GM23338 (cell line): ENCODE data around the gene NLRX1. TPM values are rescaled to one million over a fixed set of nuclear protein-coding genes. Genes with fewer than 3 reads are reported as not detected.

Source experiments
- ATAC-seq: fragments of 200-7000 bp; cut with Tn5 transposase; 3 replicates; pipeline ENCODE4 v1.9.1; 2020
- DNase-seq: peaks from one replicate; pipeline ENCODE4 v3.0.0-alpha.2; 2015; ENCODE audit warnings: low spot score
- H2AFZ ChIP-seq: fragments of 200-600 bp; sonication (generic); 2 replicates; pipeline ENCODE4 v1.8.0; 2016; ENCODE audit warnings: antibody characterized with exemption, mild to moderate bottlenecking, moderate library complexity
- H3F3A ChIP-seq: fragments of 200-600 bp; sonication (generic); replicated peaks from 2 replicates; pipeline ENCODE4 v1.8.0; 2017; ENCODE audit warnings: antibody characterized with exemption, mixed run types, low read depth
- H3K27ac ChIP-seq: fragments of 200-600 bp; sonication (generic); 2 replicates; pipeline ENCODE4 v1.6.1; 2016; ENCODE audit warnings: low read depth
- H3K27me3 ChIP-seq: fragments of 200-600 bp; sonication (generic); 2 replicates; pipeline ENCODE4 v1.8.0; 2016; ENCODE audit warnings: mild to moderate bottlenecking, mixed run types, moderate library complexity; ENCODE audit not compliant: insufficient read depth
- H3K36me3 ChIP-seq: fragments of 200-600 bp; sonication (generic); 2 replicates; pipeline ENCODE4 v1.8.0; 2016; ENCODE audit warnings: mild to moderate bottlenecking; ENCODE audit not compliant: insufficient read depth
- H3K4me1 ChIP-seq: fragments of 200-600 bp; sonication (generic); 2 replicates; pipeline ENCODE4 v1.8.0; 2016; ENCODE audit warnings: mild to moderate bottlenecking, moderate library complexity; ENCODE audit not compliant: insufficient read depth
- H3K4me2 ChIP-seq: fragments of 200-600 bp; sonication (generic); 2 replicates; pipeline ENCODE4 v1.7.1; 2017; ENCODE audit warnings: mixed run types
- H3K4me3 ChIP-seq: fragments of 200-600 bp; sonication (generic); 2 replicates; pipeline ENCODE4 v1.6.1; 2016; ENCODE audit warnings: mixed run types
- H3K79me2 ChIP-seq: fragments of 200-600 bp; sonication (generic); replicated peaks from 2 replicates; pipeline ENCODE4 v1.8.0; 2017; ENCODE audit warnings: mild to moderate bottlenecking; ENCODE audit not compliant: insufficient read depth
- H3K9me2 ChIP-seq: fragments of 200-600 bp; sonication (generic); 2 replicates; pipeline ENCODE4 v1.8.0; 2017; ENCODE audit not compliant: insufficient read depth
- H4K20me1 ChIP-seq: fragments of 200-600 bp; sonication (generic); replicated peaks from 2 replicates; pipeline ENCODE4 v1.8.0; 2017; ENCODE audit warnings: mild to moderate bottlenecking; ENCODE audit not compliant: insufficient read depth
- H3K27ac Mint-ChIP-seq: 2 replicates; pipeline ENCODE4 v1.8.0; 2020; ENCODE audit warnings: inconsistent platforms, mild to moderate bottlenecking, moderate library complexity, mixed read lengths
- H3K27me3 Mint-ChIP-seq: 3 replicates; pipeline ENCODE4 v1.8.0; 2022; ENCODE audit warnings: low read depth, mild to moderate bottlenecking, moderate library complexity, mixed read lengths, inconsistent platforms; ENCODE audit not compliant: insufficient read depth, poor library complexity
- H3K36me3 Mint-ChIP-seq: 3 replicates; pipeline ENCODE4 v1.8.0; 2021; ENCODE audit warnings: low read depth, mild to moderate bottlenecking, inconsistent platforms, moderate library complexity, mixed read lengths
- H3K4me1 Mint-ChIP-seq: 3 replicates; pipeline ENCODE4 v1.8.0; 2020; ENCODE audit warnings: mild to moderate bottlenecking, inconsistent platforms, mixed read lengths
- H3K4me3 Mint-ChIP-seq: 3 replicates; pipeline ENCODE4 v1.8.0; 2021; ENCODE audit warnings: moderate library complexity, mild to moderate bottlenecking, inconsistent platforms, mixed read lengths
- H3K9me3 Mint-ChIP-seq: 3 replicates; pipeline ENCODE4 v1.8.0; 2020; ENCODE audit warnings: moderate library complexity, mild to moderate bottlenecking, inconsistent platforms, mixed read lengths
- CREB1 ChIP-seq: fragments of 250-450 bp; sonication (Bioruptor Pico); IDR thresholded peaks from 2 replicates; pipeline ENCODE4 v1.5.0; 2020; ENCODE audit warnings: low read depth, mild to moderate bottlenecking, moderate library complexity
- ETS1 ChIP-seq: IDR thresholded peaks from 2 replicates; pipeline ENCODE4 v1.6.1; 2016; ENCODE audit warnings: antibody characterized with exemption
- EZH2 ChIP-seq: fragments of 200-600 bp; sonication (generic); IDR thresholded peaks from one replicate; pipeline ENCODE4 v1.8.0; 2017; ENCODE audit warnings: antibody characterized with exemption, mild to moderate bottlenecking, low read depth; ENCODE audit not compliant: unreplicated experiment
- JUNB ChIP-seq: IDR thresholded peaks from one replicate; pipeline ENCODE4 v1.6.1; 2016; ENCODE audit warnings: antibody characterized with exemption; ENCODE audit not compliant: unreplicated experiment
- NANOG ChIP-seq: IDR thresholded peaks from 2 replicates; pipeline ENCODE4 v1.6.1; 2016; ENCODE audit warnings: antibody characterized with exemption, borderline replicate concordance
- POLR2AphosphoS5 ChIP-seq: IDR thresholded peaks from 2 replicates; pipeline ENCODE4 v1.6.1; 2016; ENCODE audit warnings: antibody characterized with exemption, low read depth
- STAT1 ChIP-seq: IDR thresholded peaks from one replicate; pipeline ENCODE4 v1.6.1; 2016; ENCODE audit warnings: antibody characterized with exemption; ENCODE audit not compliant: unreplicated experiment
- ZNF114 ChIP-seq: fragments of 250-450 bp; sonication (Bioruptor Pico); IDR thresholded peaks from 2 replicates; pipeline ENCODE4 v1.5.0; 2020; ENCODE audit warnings: mild to moderate bottlenecking, moderate library complexity
- ZNF331 ChIP-seq: fragments of 250-450 bp; sonication (Bioruptor Pico); IDR thresholded peaks from 2 replicates; pipeline ENCODE4 v1.5.0; 2020; ENCODE audit warnings: low read depth, mild to moderate bottlenecking, moderate library complexity
- ZNF462 ChIP-seq: fragments of 250-450 bp; sonication (Bioruptor Pico); IDR thresholded peaks from 2 replicates; pipeline ENCODE4 v1.5.0; 2020; ENCODE audit warnings: mild to moderate bottlenecking, moderate library complexity
- polyA plus RNA-seq: library from polyadenylated mRNA; unstranded; fragments of >200 nt; fragmentation: Nextera tagmentation; extraction: Ambion mirVana; gene quantifications from 2 replicates; pipeline ENCODE4 v1.2.1, GENCODE V29; 2016
- total RNA-seq: library from RNA; depleted of rRNA; stranded (reverse); fragments of >200 nt; shearing (Covaris generic); gene quantifications from 2 replicates; pipeline ENCODE4 v1.2.3, GENCODE V29; 2014
- TF ChIP-seq, protein P1 (sequence below): IDR thresholded peaks from one replicate; pipeline ENCODE4 v1.6.1; 2018; ENCODE audit warnings: antibody characterized with exemption; ENCODE audit not compliant: unreplicated experiment

Gene NLRX1
- total and polyA plus RNA-seq, 2 experiments from 2014 or later, result 2.8 to 13.8 TPM

- no peak overlapping the region for H3K4me3 Mint-ChIP-seq
- Histone ChIP-seq H3K4me3 (no peak overlapping the region), H3K9me2 (no peaks in the 10 kb centered on the region), H4K20me1 (no peaks in the 10 kb centered on the region), H3K4me2 (no peak overlapping the region), H3F3A (no peaks in the 10 kb centered on the region), H3K79me2 (no peaks in the 10 kb centered on the region), H3K36me3 (no peaks in the 10 kb centered on the region), H3K4me1 (no peaks in the 10 kb centered on the region), H3K27ac (no peak overlapping the region), H3K27me3 (no peaks in the 10 kb centered on the region), H2AFZ (no peak overlapping the region)
- H3K4me1 Mint-ChIP-seq, result no peaks in the 10 kb centered on the region
- no peak for DNase-seq
- TF ChIP-seq, protein P1, sequence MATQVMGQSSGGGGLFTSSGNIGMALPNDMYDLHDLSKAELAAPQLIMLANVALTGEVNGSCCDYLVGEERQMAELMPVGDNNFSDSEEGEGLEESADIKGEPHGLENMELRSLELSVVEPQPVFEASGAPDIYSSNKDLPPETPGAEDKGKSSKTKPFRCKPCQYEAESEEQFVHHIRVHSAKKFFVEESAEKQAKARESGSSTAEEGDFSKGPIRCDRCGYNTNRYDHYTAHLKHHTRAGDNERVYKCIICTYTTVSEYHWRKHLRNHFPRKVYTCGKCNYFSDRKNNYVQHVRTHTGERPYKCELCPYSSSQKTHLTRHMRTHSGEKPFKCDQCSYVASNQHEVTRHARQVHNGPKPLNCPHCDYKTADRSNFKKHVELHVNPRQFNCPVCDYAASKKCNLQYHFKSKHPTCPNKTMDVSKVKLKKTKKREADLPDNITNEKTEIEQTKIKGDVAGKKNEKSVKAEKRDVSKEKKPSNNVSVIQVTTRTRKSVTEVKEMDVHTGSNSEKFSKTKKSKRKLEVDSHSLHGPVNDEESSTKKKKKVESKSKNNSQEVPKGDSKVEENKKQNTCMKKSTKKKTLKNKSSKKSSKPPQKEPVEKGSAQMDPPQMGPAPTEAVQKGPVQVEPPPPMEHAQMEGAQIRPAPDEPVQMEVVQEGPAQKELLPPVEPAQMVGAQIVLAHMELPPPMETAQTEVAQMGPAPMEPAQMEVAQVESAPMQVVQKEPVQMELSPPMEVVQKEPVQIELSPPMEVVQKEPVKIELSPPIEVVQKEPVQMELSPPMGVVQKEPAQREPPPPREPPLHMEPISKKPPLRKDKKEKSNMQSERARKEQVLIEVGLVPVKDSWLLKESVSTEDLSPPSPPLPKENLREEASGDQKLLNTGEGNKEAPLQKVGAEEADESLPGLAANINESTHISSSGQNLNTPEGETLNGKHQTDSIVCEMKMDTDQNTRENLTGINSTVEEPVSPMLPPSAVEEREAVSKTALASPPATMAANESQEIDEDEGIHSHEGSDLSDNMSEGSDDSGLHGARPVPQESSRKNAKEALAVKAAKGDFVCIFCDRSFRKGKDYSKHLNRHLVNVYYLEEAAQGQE, result no peak
- ATAC-seq, result no peak
- H3K27me3 Mint-ChIP-seq, result peaks cover 13% of the 10 kb centered on the region
- no peak overlapping the region for H3K27ac Mint-ChIP-seq
- H3K9me3 Mint-ChIP-seq, result no peaks in the 10 kb centered on the region
- no peaks in the 10 kb centered on the region for H3K36me3 Mint-ChIP-seq
Observed at GRCh38 chr11:119187123-119187892, 18.8 kb downstream of the NLRX1 start.

- no peak overlapping the region for H3K27ac Mint-ChIP-seq
- Histone ChIP-seq H3K36me3 (no peaks in the 10 kb centered on the region), H4K20me1 (no peaks in the 10 kb centered on the region), H3K27ac (no peak overlapping the region), H3F3A (no peaks in the 10 kb centered on the region), H3K79me2 (no peaks in the 10 kb centered on the region), H3K4me3 (no peak overlapping the region), H3K27me3 (no peaks in the 10 kb centered on the region), H2AFZ (no peak overlapping the region), H3K4me2 (no peak overlapping the region), H3K9me2 (no peaks in the 10 kb centered on the region), H3K4me1 (no peaks in the 10 kb centered on the region)
- no peaks in the 10 kb centered on the region for H3K9me3 Mint-ChIP-seq
- no peaks in the 10 kb centered on the region for H3K36me3 Mint-ChIP-seq
- ATAC-seq (no peak), DNase-seq (no peak)
- H3K4me3 Mint-ChIP-seq, result no peak overlapping the region
- H3K27me3 Mint-ChIP-seq, result peaks cover 8% of the 10 kb centered on the region
- no peaks in the 10 kb centered on the region for H3K4me1 Mint-ChIP-seq
- TF ChIP-seq ETS1 (no peak), STAT1 (no peak), CREB1 (CRISPR knock-in tag) (no peak), ZNF331 (CRISPR knock-in tag) (no peak), JUNB (no peak), ZNF114 (CRISPR knock-in tag) (no peak), ZNF462 (CRISPR knock-in tag) (no peak), EZH2 (no peak), POLR2AphosphoS5 (no peak), NANOG (no peak)
Observed at GRCh38 chr11:119188067-119188466, 19.5 kb downstream of the NLRX1 start.
